SW 1271 (cell line): ENCODE results near the gene TMEM123.

ENCODE experiments used
- DNase-seq, 2 experiments: peaks; one replicate each; lab custom pipeline; 2025; lab: John Stamatoyannopoulos, UW

TMEM123 gene

GRCh38 chr11:102452461-102453301 is at the start of gene TMEM123:
TSS of gene TMEM123 (minus strand) at chr11:102452765. CDS start at chr11:102452623, 142 bp downstream.
- DNase-seq: peak; percentile 85 to 95

GRCh38 chr11:102500829-102501228 is 48.3 kb upstream of the TMEM123 start:
- DNase-seq: no peak

GRCh38 chr11:102499931-102500330 is 47.4 kb upstream of the TMEM123 start:
- no peak for DNase-seq

GRCh38 chr11:102499151-102499550 is 46.6 kb upstream of the TMEM123 start:
- no peak for DNase-seq

GRCh38 chr11:102497061-102497460 is 44.5 kb upstream of the TMEM123 start:
- no peak for DNase-seq

- peak; percentile 75 to 97 for DNase-seq
These were observed 42.8 kb upstream of the TMEM123 start for GRCh38 chr11:102495161-102496042.

- no peak for DNase-seq
These were observed 41.7 kb upstream of the TMEM123 start for GRCh38 chr11:102494216-102494615.

- DNase-seq: no peak
These were observed 41.0 kb upstream of the TMEM123 start for GRCh38 chr11:102493524-102493923.

- DNase-seq: no peak
These were observed 39.4 kb upstream of the TMEM123 start for GRCh38 chr11:102491969-102492368.

- DNase-seq: no peak
These were observed 36.9 kb upstream of the TMEM123 start for GRCh38 chr11:102489186-102490145.

GRCh38 chr11:102488208-102488607 is 35.6 kb upstream of the TMEM123 start:
- no peak for DNase-seq

GRCh38 chr11:102487214-102487613 is 34.6 kb upstream of the TMEM123 start:
- DNase-seq: no peak

- DNase-seq: no peak
These were observed 34.0 kb upstream of the TMEM123 start for GRCh38 chr11:102486584-102486983.

- DNase-seq: no peak
These were observed 32.6 kb upstream of the TMEM123 start for GRCh38 chr11:102485095-102485722.

GRCh38 chr11:102482433-102482832 is 29.9 kb upstream of the TMEM123 start:
- no peak for DNase-seq

- DNase-seq: no peak
These were observed 27.2 kb upstream of the TMEM123 start for GRCh38 chr11:102479733-102480132.

- DNase-seq: no peak
These were observed 26.2 kb upstream of the TMEM123 start for GRCh38 chr11:102478673-102479299.

GRCh38 chr11:102476812-102477211 is 24.2 kb upstream of the TMEM123 start:
- peak in 1 of 2 experiments; percentile 39 for DNase-seq

- DNase-seq: no peak
These were observed 23.5 kb upstream of the TMEM123 start for GRCh38 chr11:102476069-102476468.

GRCh38 chr11:102473543-102473942 is 21.0 kb upstream of the TMEM123 start:
- DNase-seq: no peak

GRCh38 chr11:102472127-102472526 is 19.6 kb upstream of the TMEM123 start:
- DNase-seq: no peak
